Choroid plexus epithelial cell (primary cell): ENCODE data around the gene MTR.

Experiments used
- DNase-seq: peaks from one replicate; pipeline ENCODE4 v3.0.0-alpha.2; 2010; ENCODE audit warnings: low read depth
- H3K4me3 ChIP-seq: 2 replicates; pipeline ENCODE4 v1.5.1; 2011; ENCODE audit warnings: low read depth, mild to moderate bottlenecking, control low read depth, low read length, moderate library complexity
- TF ChIP-seq, protein P1 (sequence below): conservative IDR thresholded peaks from 2 replicates; pipeline ENCODE4 v1.5.1; 2011; ENCODE audit warnings: low read depth, mild to moderate bottlenecking, control low read depth, inconsistent platforms, low read length, moderate library complexity

The MTR gene

GRCh38 chr1:236864996-236865817, 70.1 kb downstream of the MTR start:
- DNase-seq = no peak
- TF ChIP-seq, protein P1, sequence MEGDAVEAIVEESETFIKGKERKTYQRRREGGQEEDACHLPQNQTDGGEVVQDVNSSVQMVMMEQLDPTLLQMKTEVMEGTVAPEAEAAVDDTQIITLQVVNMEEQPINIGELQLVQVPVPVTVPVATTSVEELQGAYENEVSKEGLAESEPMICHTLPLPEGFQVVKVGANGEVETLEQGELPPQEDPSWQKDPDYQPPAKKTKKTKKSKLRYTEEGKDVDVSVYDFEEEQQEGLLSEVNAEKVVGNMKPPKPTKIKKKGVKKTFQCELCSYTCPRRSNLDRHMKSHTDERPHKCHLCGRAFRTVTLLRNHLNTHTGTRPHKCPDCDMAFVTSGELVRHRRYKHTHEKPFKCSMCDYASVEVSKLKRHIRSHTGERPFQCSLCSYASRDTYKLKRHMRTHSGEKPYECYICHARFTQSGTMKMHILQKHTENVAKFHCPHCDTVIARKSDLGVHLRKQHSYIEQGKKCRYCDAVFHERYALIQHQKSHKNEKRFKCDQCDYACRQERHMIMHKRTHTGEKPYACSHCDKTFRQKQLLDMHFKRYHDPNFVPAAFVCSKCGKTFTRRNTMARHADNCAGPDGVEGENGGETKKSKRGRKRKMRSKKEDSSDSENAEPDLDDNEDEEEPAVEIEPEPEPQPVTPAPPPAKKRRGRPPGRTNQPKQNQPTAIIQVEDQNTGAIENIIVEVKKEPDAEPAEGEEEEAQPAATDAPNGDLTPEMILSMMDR = no peak
- no peak overlapping the region for H3K4me3 ChIP-seq

GRCh38 chr1:236865818-236866155, 70.7 kb downstream of the MTR start:
- TF ChIP-seq, protein P1 = no peak
- H3K4me3 ChIP-seq = no peak overlapping the region
- DNase-seq = no peak

- DNase-seq = peak; percentile 91
- H3K4me3 ChIP-seq = no peak overlapping the region
- TF ChIP-seq, protein P1 = peak; percentile 100
These were observed 73.8 kb downstream of the MTR start for GRCh38 chr1:236868625-236869467.

- no peak overlapping the region for H3K4me3 ChIP-seq
- TF ChIP-seq, protein P1 = no peak
- no peak for DNase-seq
These were observed 74.8 kb downstream of the MTR start for GRCh38 chr1:236869911-236870310.

GRCh38 chr1:236870721-236871120, 75.6 kb downstream of the MTR start:
- TF ChIP-seq, protein P1 = no peak
- no peak for DNase-seq

GRCh38 chr1:236872075-236872666, 77.1 kb downstream of the MTR start:
- DNase-seq = no peak
- no peak overlapping the region for H3K4me3 ChIP-seq
- TF ChIP-seq, protein P1 = no peak

More at GRCh38 chr1:236870721-236871120, 75.6 kb downstream of the MTR start:
- H3K4me3 ChIP-seq = no peak overlapping the region
